ENCODE measurements around the gene RPS5.
"Not testable (repeated sequence)": the region's sequence is repeated elsewhere in the genome, so short reads cannot be mapped to it uniquely, and the experiment has no call there.

DNA sequence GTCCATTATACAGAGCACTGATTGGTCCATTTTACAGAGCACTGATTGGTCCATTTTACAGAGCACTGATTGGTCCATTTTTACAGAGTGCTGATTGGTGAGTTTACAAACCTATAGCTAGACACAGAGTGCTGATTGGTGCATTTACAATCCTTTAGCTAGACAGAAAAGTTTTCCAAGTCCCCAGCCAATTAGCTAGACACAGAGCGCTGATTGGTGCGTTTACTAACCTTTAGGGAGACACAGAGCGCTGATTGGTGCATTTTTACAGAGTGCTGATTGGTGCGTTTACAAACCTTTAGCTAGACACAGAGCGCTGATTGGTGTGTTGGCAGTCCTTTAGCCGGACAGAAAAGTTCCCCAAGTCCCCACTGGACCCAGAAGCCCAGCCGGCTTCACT lies 55.9 kb downstream of the RPS5 start:
- TF ChIP-seq ZKSCAN1 (IDR thresholded peaks at IDR 0.05; ENCODE audit: low read depth, low read length); SP1 (CRISPR knock-in tag; IDR thresholded peaks at IDR 0.05); NFXL1 (CRISPR knock-in tag; IDR thresholded peaks at IDR 0.05); MIER1 (IDR thresholded peaks at IDR 0.05; ENCODE audit: low read depth); ZNF589 (CRISPR knock-in tag; IDR thresholded peaks at IDR 0.05; ENCODE audit: low read depth); ZFP36 (IDR thresholded peaks at IDR 0.05; ENCODE audit: low read depth, low read length, partially characterized antibody); RBFOX2 (IDR thresholded peaks at IDR 0.05; ENCODE audit: low read depth, low read length): not testable (repeated sequence)
- TF ChIP-seq, protein P1, sequence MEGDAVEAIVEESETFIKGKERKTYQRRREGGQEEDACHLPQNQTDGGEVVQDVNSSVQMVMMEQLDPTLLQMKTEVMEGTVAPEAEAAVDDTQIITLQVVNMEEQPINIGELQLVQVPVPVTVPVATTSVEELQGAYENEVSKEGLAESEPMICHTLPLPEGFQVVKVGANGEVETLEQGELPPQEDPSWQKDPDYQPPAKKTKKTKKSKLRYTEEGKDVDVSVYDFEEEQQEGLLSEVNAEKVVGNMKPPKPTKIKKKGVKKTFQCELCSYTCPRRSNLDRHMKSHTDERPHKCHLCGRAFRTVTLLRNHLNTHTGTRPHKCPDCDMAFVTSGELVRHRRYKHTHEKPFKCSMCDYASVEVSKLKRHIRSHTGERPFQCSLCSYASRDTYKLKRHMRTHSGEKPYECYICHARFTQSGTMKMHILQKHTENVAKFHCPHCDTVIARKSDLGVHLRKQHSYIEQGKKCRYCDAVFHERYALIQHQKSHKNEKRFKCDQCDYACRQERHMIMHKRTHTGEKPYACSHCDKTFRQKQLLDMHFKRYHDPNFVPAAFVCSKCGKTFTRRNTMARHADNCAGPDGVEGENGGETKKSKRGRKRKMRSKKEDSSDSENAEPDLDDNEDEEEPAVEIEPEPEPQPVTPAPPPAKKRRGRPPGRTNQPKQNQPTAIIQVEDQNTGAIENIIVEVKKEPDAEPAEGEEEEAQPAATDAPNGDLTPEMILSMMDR (IDR thresholded peaks at IDR 0.05 in 2 of 3, conservative IDR thresholded peaks at IDR 0.05 in 1 of 3; ENCODE audit: insufficient read depth in 2 of 3, low read depth in 1 of 3, low read length in 3 of 3), result not testable (repeated sequence)
